Smooth muscle cell (in vitro differentiated cells): Measurements from ENCODE around the gene WDR45. TPM values are rescaled to one million over a fixed set of nuclear protein-coding genes. Genes with fewer than 3 reads are reported as not detected.
A peak's percentile ranks its signal among the peaks of the same experiment; 100 is the strongest.

Experiments used
- DNase-seq: peaks from one replicate; lab custom pipeline; 2025; ENCODE audit not compliant: unreplicated experiment; lab: John Stamatoyannopoulos, UW
- H2AFZ ChIP-seq: fragments of 200-600 bp; sonication (generic); 2 replicates; pipeline ENCODE4 v1.6.0; 2016; ENCODE audit warnings: antibody characterized with exemption, low read depth, mild to moderate bottlenecking
- H3F3A ChIP-seq: fragments of 200-600 bp; sonication (generic); 2 replicates; pipeline ENCODE4 v1.6.0; 2017; ENCODE audit warnings: antibody characterized with exemption, low read depth
- H3K27ac ChIP-seq: fragments of 200-600 bp; sonication (generic); 2 replicates; pipeline ENCODE4 v1.5.1; 2016; ENCODE audit warnings: low read depth, mild to moderate bottlenecking
- H3K27me3 ChIP-seq: fragments of 200-600 bp; sonication (generic); 2 replicates; pipeline ENCODE4 v1.6.1; 2016; ENCODE audit warnings: low read depth, mild to moderate bottlenecking
- H3K36me3 ChIP-seq: fragments of 200-600 bp; sonication (generic); 2 replicates; pipeline ENCODE4 v1.5.1; 2016; ENCODE audit warnings: low read depth
- H3K4me1 ChIP-seq: fragments of 200-600 bp; sonication (generic); 2 replicates; pipeline ENCODE4 v1.5.1; 2016; ENCODE audit warnings: low read depth
- H3K4me2 ChIP-seq: fragments of 200-600 bp; sonication (generic); 2 replicates; pipeline ENCODE4 v1.6.0; 2016; ENCODE audit warnings: mild to moderate bottlenecking
- H3K4me3 ChIP-seq: fragments of 200-600 bp; sonication (generic); 2 replicates; pipeline ENCODE4 v1.5.1; 2016; ENCODE audit warnings: mild to moderate bottlenecking
- H3K79me2 ChIP-seq: fragments of 200-600 bp; sonication (generic); 2 replicates; pipeline ENCODE4 v1.6.0; 2016; ENCODE audit warnings: low read depth, mild to moderate bottlenecking
- H3K9ac ChIP-seq: fragments of 200-600 bp; sonication (generic); 2 replicates; pipeline ENCODE4 v1.6.0; 2016; ENCODE audit warnings: low read depth
- H3K9me3 ChIP-seq: fragments of 200-600 bp; sonication (generic); replicated peaks from 2 replicates; pipeline ENCODE4 v1.5.1; 2016; ENCODE audit warnings: low read depth
- H4K20me1 ChIP-seq: fragments of 200-600 bp; sonication (generic); 2 replicates; pipeline ENCODE4 v1.6.0; 2016; ENCODE audit warnings: low read depth
- WGBS: methylation state at CpG from one replicate; pipeline ENCODE4 v1.1.7; 2016; ENCODE audit warnings: low lambda C conversion rate; 5-methylcytosine and 5-hydroxymethylcytosine counted together
- polyA plus RNA-seq: library from polyadenylated mRNA; unstranded; fragments of >200 nt; fragmentation: Nextera tagmentation; extraction: Ambion mirVana; gene quantifications from 2 replicates; pipeline ENCODE4 v1.2.1, GENCODE V29; 2016
- total RNA-seq: library from RNA; depleted of rRNA; stranded (reverse); fragments of >200 nt; gene quantifications from 2 replicates; pipeline ENCODE4 v1.2.3, GENCODE V29; 2014
- TF ChIP-seq, protein P1 (sequence below): fragments of 200-600 bp; sonication (generic); IDR thresholded peaks from 2 replicates; pipeline ENCODE4 v1.5.1; 2017; ENCODE audit warnings: borderline replicate concordance, mild to moderate bottlenecking, antibody characterized with exemption; ENCODE audit not compliant: insufficient read depth, poor library complexity, severe bottlenecking

Gene WDR45
- total and polyA plus RNA-seq, 2 experiments from 2014 or later = 31.4 to 38.9 TPM

DNA sequence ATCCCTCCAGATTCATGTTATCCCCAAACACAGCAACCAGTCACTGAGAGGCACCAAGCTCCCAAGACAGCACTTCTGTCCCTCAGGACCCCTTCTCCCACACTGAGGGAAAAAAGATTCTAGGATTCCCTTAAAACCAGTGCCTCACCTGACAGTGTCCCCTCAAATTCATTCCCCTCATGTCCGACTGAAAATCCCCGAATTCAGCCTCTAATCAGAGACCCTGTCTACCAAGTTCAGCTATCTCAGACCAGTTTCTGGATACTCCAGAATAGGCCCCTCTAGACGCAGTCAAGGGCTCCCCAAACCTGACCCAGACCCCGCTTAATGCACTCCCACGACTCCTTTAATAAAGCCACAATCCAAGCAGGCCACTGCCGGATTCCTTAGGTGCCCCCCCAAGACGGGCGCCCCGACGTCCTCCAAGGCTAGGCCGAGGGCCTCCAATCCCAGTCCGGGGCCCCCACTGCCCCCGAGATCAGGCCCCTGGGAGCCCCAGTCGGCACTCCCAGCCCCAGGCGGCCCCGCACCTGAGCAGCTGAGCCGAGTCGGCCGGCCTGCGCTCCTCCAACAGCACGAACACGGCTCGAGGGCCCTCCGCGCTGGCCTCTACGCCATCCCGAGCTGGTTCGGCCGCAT lies 37.0 kb downstream of the WDR45 start:
- peaks cover 15% of the 10 kb centered on the region for H3K4me1 ChIP-seq
- H3F3A ChIP-seq = peaks cover 9% of the 10 kb centered on the region
- no peaks in the 10 kb centered on the region for H3K36me3 ChIP-seq
- peak overlapping the region; percentile 98 for H3K27ac ChIP-seq
- H4K20me1 ChIP-seq = no peaks in the 10 kb centered on the region
- H3K9ac ChIP-seq = peak overlapping the region; percentile 98
- no peak overlapping the region for H2AFZ ChIP-seq
- 36% methylated on average over 27 of the region's 29 CpGs for WGBS
- peak overlapping the region; percentile 68 for H3K4me3 ChIP-seq
- peak; percentile 22 for DNase-seq
- H3K4me2 ChIP-seq = peak overlapping the region; percentile 88
- no peaks in the 10 kb centered on the region for H3K27me3 ChIP-seq
- TF ChIP-seq, protein P1, sequence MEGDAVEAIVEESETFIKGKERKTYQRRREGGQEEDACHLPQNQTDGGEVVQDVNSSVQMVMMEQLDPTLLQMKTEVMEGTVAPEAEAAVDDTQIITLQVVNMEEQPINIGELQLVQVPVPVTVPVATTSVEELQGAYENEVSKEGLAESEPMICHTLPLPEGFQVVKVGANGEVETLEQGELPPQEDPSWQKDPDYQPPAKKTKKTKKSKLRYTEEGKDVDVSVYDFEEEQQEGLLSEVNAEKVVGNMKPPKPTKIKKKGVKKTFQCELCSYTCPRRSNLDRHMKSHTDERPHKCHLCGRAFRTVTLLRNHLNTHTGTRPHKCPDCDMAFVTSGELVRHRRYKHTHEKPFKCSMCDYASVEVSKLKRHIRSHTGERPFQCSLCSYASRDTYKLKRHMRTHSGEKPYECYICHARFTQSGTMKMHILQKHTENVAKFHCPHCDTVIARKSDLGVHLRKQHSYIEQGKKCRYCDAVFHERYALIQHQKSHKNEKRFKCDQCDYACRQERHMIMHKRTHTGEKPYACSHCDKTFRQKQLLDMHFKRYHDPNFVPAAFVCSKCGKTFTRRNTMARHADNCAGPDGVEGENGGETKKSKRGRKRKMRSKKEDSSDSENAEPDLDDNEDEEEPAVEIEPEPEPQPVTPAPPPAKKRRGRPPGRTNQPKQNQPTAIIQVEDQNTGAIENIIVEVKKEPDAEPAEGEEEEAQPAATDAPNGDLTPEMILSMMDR = no peak
- H3K79me2 ChIP-seq = peaks cover 23% of the 10 kb centered on the region
- H3K9me3 ChIP-seq = no peaks in the 10 kb centered on the region

DNA sequence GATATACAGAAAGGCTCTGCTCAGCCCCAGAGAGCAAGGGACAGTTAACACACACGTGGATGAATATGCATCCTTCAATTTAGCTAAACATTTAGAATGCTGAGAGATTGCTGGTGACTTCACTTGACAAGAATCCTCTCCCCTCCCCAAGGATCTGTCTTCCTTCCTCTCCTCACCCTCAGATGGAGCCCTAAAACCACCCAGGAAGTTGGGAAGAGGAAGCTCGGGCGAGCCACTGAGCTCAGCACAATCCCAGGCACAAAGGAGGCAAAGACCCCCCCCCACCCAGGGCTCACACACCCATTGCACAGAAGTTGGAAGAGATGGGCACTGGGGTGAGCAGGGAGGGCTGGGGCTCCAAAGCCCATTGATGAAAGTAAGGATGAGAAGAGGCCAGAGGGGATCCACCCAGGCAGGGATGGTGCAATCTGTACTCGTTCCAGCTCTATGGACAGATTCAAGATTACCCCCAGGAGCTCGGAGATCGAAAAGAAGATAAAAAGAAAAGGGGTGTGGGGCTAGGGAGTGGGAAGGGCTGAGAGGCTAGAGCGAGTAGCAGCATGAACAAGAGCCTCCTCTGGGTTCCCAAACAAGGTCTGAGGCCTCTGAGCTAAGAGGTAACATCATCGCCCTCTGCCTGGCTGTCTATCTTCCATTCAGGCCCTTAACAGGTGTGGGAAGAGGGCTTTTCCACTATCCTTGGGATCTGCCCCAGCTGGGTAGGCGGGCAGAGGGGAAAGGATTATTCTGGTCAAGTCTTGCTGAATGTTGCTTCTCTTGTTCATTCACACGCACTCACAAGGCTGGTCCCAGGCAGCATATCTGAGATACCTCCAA lies 37.7 kb downstream of the WDR45 start:
- TF ChIP-seq, protein P1 = no peak
- peak overlapping the region; percentile 68 for H3K4me3 ChIP-seq
- H3K9ac ChIP-seq = peak overlapping the region; percentile 98
- peaks cover 9% of the 10 kb centered on the region for H3F3A ChIP-seq
- no peaks in the 10 kb centered on the region for H3K36me3 ChIP-seq
- WGBS = 25% methylated on average over 10 of the region's 10 CpGs
- peaks cover 15% of the 10 kb centered on the region for H3K4me1 ChIP-seq
- H4K20me1 ChIP-seq = no peaks in the 10 kb centered on the region
- no peaks in the 10 kb centered on the region for H3K27me3 ChIP-seq
- H3K27ac ChIP-seq = peak overlapping the region; percentile 98
- H2AFZ ChIP-seq = no peak overlapping the region
- no peak for DNase-seq
- peak overlapping the region; percentile 88 for H3K4me2 ChIP-seq
- no peaks in the 10 kb centered on the region for H3K9me3 ChIP-seq
- peaks cover 28% of the 10 kb centered on the region for H3K79me2 ChIP-seq

DNA sequence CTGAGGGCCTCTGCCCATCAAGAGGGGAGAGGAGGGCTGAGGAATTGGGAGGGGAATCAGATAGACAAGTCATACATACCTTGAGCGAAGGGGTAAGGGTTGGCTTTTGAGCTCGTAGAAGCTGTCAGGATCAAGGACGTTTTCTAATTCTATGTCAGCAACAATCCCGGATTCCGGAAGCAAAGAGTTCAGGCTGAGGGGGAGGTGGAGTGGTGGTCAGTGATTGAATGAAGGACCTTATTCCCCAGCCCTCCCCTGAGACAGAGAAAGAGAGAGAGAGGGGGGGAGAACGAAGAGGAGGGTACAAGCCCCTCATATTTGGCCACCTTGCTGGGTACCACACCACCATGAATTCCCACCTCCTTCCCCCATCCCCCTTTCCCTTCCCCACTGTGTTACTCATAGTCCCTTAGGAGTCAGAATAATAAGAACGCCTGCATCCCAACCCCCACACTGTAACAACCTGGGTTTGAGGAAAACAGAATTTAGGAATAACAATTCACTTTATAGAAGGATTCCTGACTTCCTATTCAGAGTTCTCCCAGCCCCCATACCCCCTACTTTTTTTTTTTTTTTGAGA lies 39.2 kb downstream of the WDR45 start:
- Histone ChIP-seq H3K9ac (peak overlapping the region; percentile 98), H3K4me3 (peak overlapping the region; percentile 68), H3K79me2 (peaks cover 31% of the 10 kb centered on the region), H3K27ac (peak overlapping the region; percentile 98), H3K9me3 (no peaks in the 10 kb centered on the region), H3K4me2 (peak overlapping the region; percentile 88), H3K36me3 (no peaks in the 10 kb centered on the region), H2AFZ (no peak overlapping the region), H3K4me1 (peaks cover 15% of the 10 kb centered on the region), H4K20me1 (no peaks in the 10 kb centered on the region), H3F3A (peaks cover 9% of the 10 kb centered on the region), H3K27me3 (no peaks in the 10 kb centered on the region)
- WGBS = 31% methylated on average over 7 of the region's 7 CpGs
- TF ChIP-seq, protein P1 = no peak
- no peak for DNase-seq
